Activated T-cell treated with anti-CD3 and anti-CD28 coated beads, Interleukin-2, amount 50 U/mL, for 72 hours (primary cell): ENCODE results near the gene KLHDC10. TPM values are rescaled to one million over a fixed set of nuclear protein-coding genes. Genes with fewer than 3 reads are reported as not detected.
A peak's percentile ranks its signal among the peaks of the same experiment; 100 is the strongest.

ENCODE experiments used
- ATAC-seq, 2 donors: fragments of 150-1000 bp; cut with Tn5 transposase; replicated peaks in 1 of 2; 2 replicates each; pipeline ENCODE4 v1.10.0; 2021; ENCODE audit warnings: moderate library complexity in 2 of 2, mild to moderate bottlenecking in 1 of 2
- DNase-seq, 2 donors: peaks; one replicate each; pipeline ENCODE4 v3.0.0; 2021 to 2022; ENCODE audit warnings: mixed read lengths in 1 of 2
- H3K27ac Mint-ChIP-seq: one replicate; pipeline ENCODE4 v1.8.0; 2022; ENCODE audit warnings: mild to moderate bottlenecking, moderate library complexity, mixed read lengths
- H3K27me3 Mint-ChIP-seq: one replicate; pipeline ENCODE4 v1.8.0; 2022; ENCODE audit warnings: low read depth, mixed read lengths
- H3K36me3 Mint-ChIP-seq, 2 donors: one replicate each; pipeline ENCODE4 v1.8.0; 2022; ENCODE audit warnings: mixed read lengths in 2 of 2, mild to moderate bottlenecking in 1 of 2; ENCODE audit not compliant: insufficient read depth in 2 of 2
- H3K4me1 Mint-ChIP-seq: one replicate; pipeline ENCODE4 v1.8.0; 2022; ENCODE audit warnings: low read depth, mixed read lengths
- H3K4me3 Mint-ChIP-seq, 2 donors: one replicate each; pipeline ENCODE4 v1.8.0; 2022; ENCODE audit warnings: mild to moderate bottlenecking in 2 of 2, mixed read lengths in 2 of 2, moderate library complexity in 2 of 2
- H3K9me3 Mint-ChIP-seq, 2 donors: one replicate each; pipeline ENCODE4 v1.8.0; 2022; ENCODE audit warnings: mixed read lengths in 2 of 2
- total RNA-seq, 2 donors: library from RNA; stranded (reverse); gene quantifications; one replicate each; pipeline ENCODE4 v1.2.3, GENCODE V29; 2022

Gene KLHDC10
- total RNA-seq, 2 donors from 2014 or later, result 21.7 to 23.1 TPM

DNA sequence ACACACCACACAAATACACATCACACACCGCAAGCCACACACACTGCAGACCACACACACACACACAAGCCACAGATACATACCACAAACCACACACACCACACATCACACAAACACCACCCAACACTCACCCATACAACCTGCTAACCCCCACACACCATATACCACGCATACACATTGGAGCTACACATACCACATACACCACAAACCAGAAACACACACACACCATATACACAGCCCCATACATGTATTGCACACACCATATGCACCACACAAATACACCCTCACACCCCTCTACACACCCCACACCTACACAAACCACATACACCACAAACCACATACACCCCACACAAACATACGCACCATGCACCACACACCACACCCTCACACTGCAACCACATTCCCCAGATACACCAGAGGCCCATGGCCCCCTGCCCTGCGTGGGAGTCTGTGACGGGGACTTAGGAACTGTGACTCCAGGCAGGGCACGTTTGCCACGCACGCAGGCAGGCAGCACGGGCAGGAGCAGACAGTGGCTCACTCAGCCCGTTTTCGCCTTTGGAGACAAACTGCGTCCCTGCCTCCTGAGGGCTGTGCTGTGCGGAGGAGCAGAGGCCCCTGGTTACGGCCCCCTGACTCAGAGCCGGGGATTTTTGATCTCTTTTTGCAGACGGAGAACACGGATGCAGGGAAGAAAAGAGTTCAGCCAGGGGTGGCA, 82.3 kb downstream of the KLHDC10 start:
- no peak overlapping the region for H3K27ac Mint-ChIP-seq
- ATAC-seq, result peak; percentile 41 to 46

DNA sequence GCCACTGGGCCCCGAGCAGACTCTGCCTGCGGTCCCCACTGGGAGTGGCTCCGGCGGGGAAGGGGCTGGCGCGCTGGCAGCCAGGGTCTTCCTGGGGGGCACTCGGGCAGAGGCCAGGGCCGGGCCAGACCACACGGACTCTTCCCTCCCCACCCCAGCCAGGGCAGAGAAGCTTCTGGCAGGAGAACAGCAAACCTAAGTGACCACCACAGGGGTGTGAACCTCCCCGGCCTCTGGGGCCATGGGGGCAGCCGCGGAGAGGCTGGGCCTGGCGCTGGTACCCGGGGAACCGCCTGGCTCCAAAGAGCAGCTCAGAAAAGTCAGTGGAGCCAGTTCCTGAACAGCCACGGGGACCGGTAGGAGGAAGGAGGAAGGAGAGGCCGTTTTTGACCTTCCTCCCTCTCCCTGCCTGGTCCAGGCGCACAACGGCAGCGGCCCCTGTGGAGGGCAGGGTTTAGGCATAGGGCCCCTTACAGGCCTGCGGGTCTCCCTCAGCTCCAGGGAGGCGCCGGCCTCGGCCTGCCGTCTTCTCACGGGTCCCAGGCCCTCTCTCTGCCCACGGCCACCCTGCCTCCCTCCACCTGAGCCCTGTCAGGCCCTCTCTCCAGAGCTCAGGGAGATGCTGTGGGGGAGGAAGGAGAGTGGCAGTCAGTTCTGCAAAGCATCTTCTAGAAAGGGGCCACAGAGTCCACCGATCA, 83.0 kb downstream of the KLHDC10 start:
- ATAC-seq (no peak), DNase-seq (no peak)
- peaks cover 0 to 11% of the 10 kb centered on the region in 2 donors for H3K36me3 Mint-ChIP-seq
- H3K27ac Mint-ChIP-seq, result no peak overlapping the region
- H3K9me3 Mint-ChIP-seq, result no peaks in the 10 kb centered on the region
- no peaks in the 10 kb centered on the region for H3K4me1 Mint-ChIP-seq
- no peak overlapping the region for H3K4me3 Mint-ChIP-seq
- H3K27me3 Mint-ChIP-seq, result peaks cover 7% of the 10 kb centered on the region

More for the DNA sequence above, 82.3 kb downstream of the KLHDC10 start:
- Mint-ChIP-seq H3K9me3 (no peaks in the 10 kb centered on the region), H3K36me3 (peaks cover 0 to 5% of the 10 kb centered on the region in 2 donors), H3K4me3 (no peak overlapping the region), H3K4me1 (no peaks in the 10 kb centered on the region), H3K27me3 (peaks cover 11% of the 10 kb centered on the region)
- peak in 1 of 2 donors; percentile 28 for DNase-seq

DNA sequence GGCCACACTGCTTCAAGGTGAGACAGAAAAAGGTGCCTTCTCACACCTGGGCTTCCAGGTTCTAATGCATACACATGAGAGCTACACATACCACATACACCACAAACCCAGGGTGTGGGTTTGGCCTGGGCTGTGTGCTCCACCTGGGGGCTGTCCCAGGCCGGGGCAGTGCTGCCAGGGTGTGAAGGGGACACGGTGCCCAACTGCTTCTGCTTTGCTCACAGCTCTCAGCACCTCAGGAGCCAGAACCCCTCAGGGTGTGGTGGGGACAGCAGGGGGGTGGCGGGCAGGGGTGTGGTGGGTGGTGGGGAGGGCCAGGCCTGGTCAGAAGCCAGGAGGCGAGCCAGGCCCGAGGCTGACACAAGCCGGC, 83.8 kb downstream of the KLHDC10 start:
- Mint-ChIP-seq H3K4me3 (no peak overlapping the region), H3K27me3 (no peaks in the 10 kb centered on the region), H3K9me3 (no peaks in the 10 kb centered on the region), H3K36me3 (peaks cover 0 to 13% of the 10 kb centered on the region in 2 donors), H3K27ac (no peak overlapping the region), H3K4me1 (no peaks in the 10 kb centered on the region)
- no peak for ATAC-seq
- no peak for DNase-seq

DNA sequence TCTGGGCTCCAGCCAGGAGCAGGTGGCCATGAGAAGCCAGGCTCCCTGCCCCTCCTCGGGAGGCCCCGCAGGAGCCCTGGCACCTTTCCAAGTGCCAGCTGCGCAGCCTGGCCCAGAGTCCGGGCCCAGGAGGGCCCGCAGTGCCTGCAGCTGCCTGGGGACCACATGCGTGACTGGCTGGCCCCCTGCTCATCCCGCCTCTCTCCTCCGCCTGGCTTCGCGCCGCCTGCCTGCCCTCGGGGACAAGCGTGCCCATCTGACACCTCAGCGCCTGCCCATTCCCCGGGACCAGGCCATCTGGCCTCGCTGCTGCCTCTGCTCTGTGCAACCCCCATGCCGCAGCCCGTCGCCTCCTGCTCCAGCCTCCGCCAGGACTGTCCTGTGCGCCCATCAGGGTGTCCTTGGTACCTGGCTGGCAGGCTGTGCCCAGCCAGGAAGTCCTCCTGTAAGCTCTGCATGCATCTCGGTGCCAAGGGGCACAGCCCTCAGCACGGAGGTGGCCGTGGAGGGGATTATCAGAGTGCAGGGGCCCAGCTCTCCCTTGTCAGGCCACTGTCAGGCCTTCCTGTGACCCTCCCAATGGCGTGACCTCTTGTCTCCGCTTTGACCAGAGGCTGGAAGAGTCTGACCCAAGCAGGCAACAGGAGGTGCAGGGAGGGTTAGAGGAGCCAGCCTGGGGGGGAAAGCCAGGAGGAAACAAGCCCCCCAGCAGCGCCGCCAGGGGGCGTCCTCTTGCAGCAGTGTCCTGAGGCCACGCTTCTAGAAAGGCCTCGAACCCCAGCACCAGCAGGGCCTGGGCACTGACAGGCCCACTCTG, 84.4 kb downstream of the KLHDC10 start:
- no peaks in the 10 kb centered on the region for H3K4me1 Mint-ChIP-seq
- peaks cover 0 to 18% of the 10 kb centered on the region in 2 donors for H3K36me3 Mint-ChIP-seq
- peak overlapping the region; percentile 39 for H3K27ac Mint-ChIP-seq
- ATAC-seq, result no peak
- no peaks in the 10 kb centered on the region for H3K9me3 Mint-ChIP-seq
- no peak overlapping the region for H3K4me3 Mint-ChIP-seq
- no peak for DNase-seq
- no peaks in the 10 kb centered on the region for H3K27me3 Mint-ChIP-seq

DNA sequence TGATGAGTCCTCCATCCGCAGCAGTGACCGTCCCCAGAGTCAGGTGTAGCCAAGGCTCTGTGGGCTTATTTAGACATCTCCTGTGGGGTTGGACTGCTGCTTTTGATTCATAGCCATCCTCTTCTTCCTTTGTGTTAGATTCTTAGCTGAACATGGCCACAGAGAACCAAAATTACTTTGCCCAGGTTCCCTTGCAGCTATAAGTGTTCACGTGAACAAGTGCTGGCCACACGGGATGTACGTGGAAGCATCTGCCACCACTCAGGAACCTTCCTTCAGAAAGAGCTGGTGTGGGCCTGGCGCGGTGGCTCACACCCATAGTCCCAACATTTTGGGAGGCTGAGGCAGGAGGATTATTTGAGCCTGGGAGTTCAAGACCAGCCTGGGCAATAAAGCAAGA, 85.8 kb downstream of the KLHDC10 start:
- no peak for ATAC-seq
- H3K27me3 Mint-ChIP-seq, result no peaks in the 10 kb centered on the region
- no peak overlapping the region for H3K27ac Mint-ChIP-seq
- no peak overlapping the region for H3K4me3 Mint-ChIP-seq
- no peak for DNase-seq
- no peaks in the 10 kb centered on the region for H3K4me1 Mint-ChIP-seq
- H3K36me3 Mint-ChIP-seq, result peaks cover 5 to 31% of the 10 kb centered on the region in 2 donors
- H3K9me3 Mint-ChIP-seq, result no peaks in the 10 kb centered on the region

DNA sequence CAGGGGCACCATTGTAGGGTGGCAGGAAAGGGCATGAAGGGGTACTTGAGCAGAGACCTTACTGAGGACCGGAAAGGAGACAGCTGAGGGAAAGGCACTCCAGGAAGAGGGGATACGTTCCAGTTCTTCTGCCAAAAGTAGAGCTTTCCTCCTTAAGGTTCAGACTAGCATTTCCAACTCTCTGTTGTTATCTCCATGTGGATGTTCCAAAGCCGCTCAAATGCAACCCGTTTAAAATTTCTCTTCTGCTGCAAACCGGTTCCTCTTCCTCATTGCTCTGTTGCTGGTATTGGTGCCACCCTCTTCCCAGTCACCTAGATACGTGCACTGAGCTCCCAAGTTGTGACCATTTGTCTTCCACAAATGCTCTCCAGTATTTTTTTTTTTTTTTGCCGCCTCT, 87.4 kb downstream of the KLHDC10 start:
- Mint-ChIP-seq H3K4me1 (no peaks in the 10 kb centered on the region), H3K27me3 (no peaks in the 10 kb centered on the region), H3K4me3 (no peak overlapping the region), H3K9me3 (no peaks in the 10 kb centered on the region), H3K36me3 (peaks cover 7 to 45% of the 10 kb centered on the region in 2 donors), H3K27ac (no peak overlapping the region)
- DNase-seq (no peak), ATAC-seq (no peak)

DNA sequence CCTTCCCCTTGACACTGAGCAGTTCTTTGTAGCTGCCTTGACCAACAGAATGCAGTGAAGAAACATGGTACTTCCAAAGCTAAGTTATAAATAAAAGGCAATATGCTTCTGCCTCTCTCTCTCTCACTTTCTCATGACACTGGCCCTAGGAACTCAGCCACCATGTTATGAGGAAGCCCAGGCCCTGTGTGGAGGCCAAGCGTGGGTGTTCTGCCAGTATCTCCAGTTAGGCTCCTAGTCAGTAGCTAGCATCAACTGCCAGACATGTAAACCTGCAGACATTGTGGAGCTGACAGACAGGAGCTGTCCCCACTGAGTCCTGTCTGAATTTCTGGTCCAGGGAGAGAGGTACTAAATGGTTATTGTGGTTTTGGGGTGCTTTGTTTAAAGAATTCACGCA, 89.7 kb downstream of the KLHDC10 start:
- ATAC-seq, result no peak
- H3K36me3 Mint-ChIP-seq, result peaks cover 14 to 58% of the 10 kb centered on the region in 2 donors
- no peaks in the 10 kb centered on the region for H3K9me3 Mint-ChIP-seq
- H3K27ac Mint-ChIP-seq, result no peak overlapping the region
- no peaks in the 10 kb centered on the region for H3K4me1 Mint-ChIP-seq
- H3K27me3 Mint-ChIP-seq, result no peaks in the 10 kb centered on the region
- no peak overlapping the region for H3K4me3 Mint-ChIP-seq
- DNase-seq, result no peak

DNA sequence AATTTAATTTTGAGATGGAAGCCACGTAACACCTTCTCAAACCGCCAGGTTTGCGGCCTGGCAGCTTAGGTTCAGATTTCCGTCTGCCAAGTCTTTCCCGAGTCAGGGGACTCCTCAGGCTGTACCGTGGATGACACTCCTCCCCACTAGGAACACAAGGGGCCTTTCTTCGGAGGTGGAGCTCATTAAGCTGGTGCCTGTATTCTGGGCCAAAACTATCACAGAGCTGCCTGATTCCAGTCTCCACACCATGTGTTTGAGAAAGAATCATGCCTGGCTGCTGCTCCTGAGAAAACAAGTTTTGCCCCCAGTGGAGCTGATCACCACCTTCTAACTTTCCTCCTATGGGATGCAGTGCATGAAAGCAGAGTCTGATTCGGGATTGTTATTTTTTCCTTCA, 90.1 kb downstream of the KLHDC10 start:
- ATAC-seq (no peak), DNase-seq (no peak)
- no peaks in the 10 kb centered on the region for H3K9me3 Mint-ChIP-seq
- peaks cover 14 to 58% of the 10 kb centered on the region in 2 donors for H3K36me3 Mint-ChIP-seq
- no peaks in the 10 kb centered on the region for H3K27me3 Mint-ChIP-seq
- no peak overlapping the region for H3K4me3 Mint-ChIP-seq
- H3K4me1 Mint-ChIP-seq, result no peaks in the 10 kb centered on the region
- no peak overlapping the region for H3K27ac Mint-ChIP-seq

DNA sequence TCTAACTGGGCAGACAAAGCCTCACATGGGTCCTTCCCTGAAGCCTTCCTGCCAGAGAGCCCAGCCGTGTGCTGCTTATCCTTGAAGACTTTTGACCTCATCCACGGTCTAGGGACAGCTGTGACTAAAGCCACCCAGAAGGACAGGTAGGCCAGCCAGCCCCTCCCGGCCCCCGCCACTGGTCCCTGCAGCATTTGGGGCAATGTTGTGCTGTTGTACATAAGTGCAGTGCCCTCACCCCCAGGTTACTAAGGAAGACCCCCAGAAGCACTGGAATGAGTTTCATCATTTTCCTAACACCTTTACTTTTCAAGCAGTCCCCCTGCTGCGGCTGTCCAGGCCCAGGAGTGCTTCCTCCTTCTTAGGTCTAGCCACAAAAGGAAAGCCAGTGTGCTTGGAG, 91.9 kb downstream of the KLHDC10 start:
- no peaks in the 10 kb centered on the region for H3K27me3 Mint-ChIP-seq
- peaks cover 14 to 64% of the 10 kb centered on the region in 2 donors for H3K36me3 Mint-ChIP-seq
- DNase-seq (no peak), ATAC-seq (no peak)
- no peak overlapping the region for H3K4me3 Mint-ChIP-seq
- no peak overlapping the region for H3K27ac Mint-ChIP-seq
- H3K4me1 Mint-ChIP-seq, result no peaks in the 10 kb centered on the region
- H3K9me3 Mint-ChIP-seq, result no peaks in the 10 kb centered on the region

DNA sequence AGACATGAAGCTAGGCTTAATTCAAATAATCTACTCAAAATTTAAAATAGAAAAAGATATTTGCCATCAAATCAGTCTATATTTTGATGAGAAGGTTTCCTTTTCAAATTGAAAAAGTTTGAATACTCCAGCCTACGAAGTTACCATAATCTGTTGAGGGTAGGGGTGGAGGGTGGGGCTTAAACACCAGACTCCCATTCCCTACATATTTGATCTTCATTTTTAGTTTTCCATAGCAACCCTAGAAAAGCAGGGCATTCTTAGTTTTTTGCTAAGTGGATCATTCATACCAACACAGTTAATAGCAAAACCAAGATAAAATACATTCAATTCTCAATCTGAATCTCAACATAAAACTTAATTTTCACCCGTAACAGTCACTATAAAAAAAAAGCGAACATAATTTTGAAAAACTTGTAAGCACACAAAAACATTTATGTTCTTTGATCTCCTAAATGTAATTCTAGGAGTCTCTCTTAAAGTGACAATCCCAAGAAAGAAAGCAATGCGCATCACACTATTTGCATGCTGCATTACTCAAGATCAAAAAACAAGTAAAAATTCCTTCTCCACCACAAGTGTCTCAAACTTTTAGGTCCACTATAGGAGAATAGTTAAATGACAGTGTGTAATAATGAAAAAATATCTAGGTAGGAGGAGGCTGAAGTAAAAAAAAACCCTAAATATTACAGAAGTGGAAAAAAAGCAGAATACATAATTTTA, 104.1 kb downstream of the KLHDC10 start:
- no peak overlapping the region for H3K27ac Mint-ChIP-seq
- H3K36me3 Mint-ChIP-seq, result peaks cover 8 to 37% of the 10 kb centered on the region in 2 donors
- no peak overlapping the region for H3K4me3 Mint-ChIP-seq
- no peaks in the 10 kb centered on the region for H3K27me3 Mint-ChIP-seq
- ATAC-seq (no peak), DNase-seq (no peak)
- H3K9me3 Mint-ChIP-seq, result no peaks in the 10 kb centered on the region
- H3K4me1 Mint-ChIP-seq, result no peaks in the 10 kb centered on the region

DNA sequence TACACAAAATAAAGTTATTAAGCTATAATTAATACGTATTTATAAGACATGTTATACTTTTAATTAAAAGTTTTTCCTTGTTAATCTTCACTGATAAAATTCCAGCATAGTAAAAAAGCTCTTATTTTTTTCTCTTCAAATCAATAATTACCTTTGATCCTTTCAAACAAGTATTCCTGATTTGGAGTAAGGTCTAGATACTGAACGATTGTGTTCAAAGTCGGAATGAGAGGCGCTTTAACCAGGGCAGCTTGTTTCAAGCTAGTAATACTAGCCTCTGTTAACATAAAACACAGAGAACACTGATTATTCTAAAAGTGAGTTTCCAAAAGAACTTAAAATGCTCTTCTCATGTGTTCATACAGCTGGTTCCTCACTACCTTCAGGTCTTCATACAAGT, 107.9 kb downstream of the KLHDC10 start:
- Mint-ChIP-seq H3K4me3 (no peak overlapping the region), H3K9me3 (no peaks in the 10 kb centered on the region), H3K27me3 (no peaks in the 10 kb centered on the region), H3K36me3 (peaks cover 9 to 35% of the 10 kb centered on the region in 2 donors), H3K4me1 (peaks cover 22% of the 10 kb centered on the region), H3K27ac (no peak overlapping the region)
- ATAC-seq, result no peak
- no peak for DNase-seq

DNA sequence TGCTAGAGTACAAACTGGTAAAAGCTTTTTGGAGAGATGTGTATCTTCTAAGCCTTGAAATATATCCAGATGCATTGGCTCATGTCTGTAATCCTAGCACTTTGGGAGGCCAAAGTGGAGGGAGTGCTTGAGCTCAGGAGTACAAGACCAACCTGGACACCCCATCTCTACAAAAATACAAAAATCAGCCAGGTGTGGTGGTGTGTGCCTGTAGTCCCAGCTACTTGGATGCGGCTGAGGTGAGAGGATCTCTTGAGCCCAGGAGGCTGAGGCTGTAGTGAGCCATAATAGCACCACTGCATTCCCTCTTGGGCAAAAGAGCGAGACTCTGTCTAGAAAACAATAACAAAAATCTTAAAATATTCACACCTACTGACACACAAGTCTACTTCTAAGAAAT, 109.3 kb downstream of the KLHDC10 start:
- no peak for DNase-seq
- no peaks in the 10 kb centered on the region for H3K9me3 Mint-ChIP-seq
- no peak for ATAC-seq
- H3K36me3 Mint-ChIP-seq, result peaks cover 11 to 35% of the 10 kb centered on the region in 2 donors
- H3K4me3 Mint-ChIP-seq, result no peak overlapping the region
- H3K27ac Mint-ChIP-seq, result no peak overlapping the region
- H3K4me1 Mint-ChIP-seq, result peaks cover 28% of the 10 kb centered on the region
- no peaks in the 10 kb centered on the region for H3K27me3 Mint-ChIP-seq
